Vagina (tissue), 2 donors: ENCODE measurements around the gene TSC22D3. TPM values are rescaled to one million over a fixed set of nuclear protein-coding genes. Genes with fewer than 3 reads are reported as not detected.

Experiments
- DNase-seq, 2 donors: peaks; one replicate each; pipeline ENCODE4 v3.0.0-alpha.2; 2017; ENCODE audit errors: extremely low spot score in 2 of 2
- H3K27ac ChIP-seq: fragments of 200-600 bp; sonication (generic); one replicate; pipeline ENCODE4 v1.5.1; 2019
- H3K27me3 ChIP-seq: fragments of 200-600 bp; sonication (generic); one replicate; pipeline ENCODE4 v1.5.1; 2019
- H3K36me3 ChIP-seq, 2 donors: fragments of 200-600 bp; sonication (generic); one replicate each; pipeline ENCODE4 v1.5.1; 2017 to 2019
- H3K4me1 ChIP-seq: fragments of 200-600 bp; sonication (generic); one replicate; pipeline ENCODE4 v1.5.1; 2019
- H3K4me3 ChIP-seq, 2 donors: fragments of 200-600 bp; sonication (generic); 1 replicate in 1 of 2; 2 replicates in 1 of 2; pipeline ENCODE4 v1.5.1; 2016 to 2019
- H3K9me3 ChIP-seq: fragments of 200-600 bp; sonication (generic); one replicate; pipeline ENCODE4 v1.5.1; 2019
- POLR2A ChIP-seq, 2 donors: fragments of 450-650 bp; IDR thresholded peaks; one replicate each; pipeline ENCODE4 v1.6.1; 2017; ENCODE audit warnings: antibody characterized with exemption in 2 of 2, mild to moderate bottlenecking in 2 of 2, moderate library complexity in 2 of 2
- POLR2AphosphoS5 ChIP-seq, 2 donors: sonication (generic); formaldehyde crosslinking; IDR thresholded peaks; one replicate each; pipeline ENCODE4 v1.9.0; 2017; ENCODE audit warnings: antibody characterized with exemption in 2 of 2, mild to moderate bottlenecking in 2 of 2, low read depth in 1 of 2; ENCODE audit not compliant: insufficient read depth in 1 of 2
- intact Hi-C: fragments of 100-400 bp; cut with DNase I; formaldehyde crosslinking; loops from one replicate; pipeline ENCODE4 v1.15.1; 2023
- total RNA-seq: library from RNA; depleted of rRNA; stranded (reverse); fragments of >200 nt; gene quantifications from one replicate; pipeline ENCODE4 v1.2.3, GENCODE V29; 2016
- TF ChIP-seq, protein P1 (sequence below), 3 experiments: fragments of 450-650 bp in 2 of 3; fragments of 200-600 bp in 1 of 3; sonication (generic) in 1 of 3; IDR thresholded peaks; one replicate each; pipeline ENCODE4 v1.5.1; 2017 to 2019; ENCODE audit warnings: antibody characterized with exemption in 3 of 3, mild to moderate bottlenecking in 2 of 3, moderate library complexity in 2 of 3

TSC22D3 gene
- total RNA-seq, 1 donor from 2014 or later: 780 TPM

DNA sequence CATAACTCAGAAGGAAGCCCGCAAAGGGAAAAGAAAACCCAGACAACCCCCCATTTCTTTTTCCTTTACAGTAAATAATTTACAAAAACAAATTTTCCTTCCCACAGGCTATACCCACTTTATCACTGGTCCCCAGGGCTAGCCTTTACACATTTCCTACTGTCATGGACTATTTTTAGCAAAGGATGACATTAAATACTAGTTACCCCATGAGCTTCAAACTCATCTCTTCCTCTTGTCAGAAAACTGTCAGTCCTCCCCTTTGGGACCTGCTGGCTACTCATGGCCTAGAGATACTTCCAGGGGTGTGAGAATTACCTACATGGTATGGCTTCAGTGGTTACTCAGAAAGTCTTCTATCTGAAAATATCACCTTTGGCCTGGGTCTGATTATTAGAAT, 11.9 kb downstream of the TSC22D3 start:
- no peak overlapping the region for H3K4me3 ChIP-seq
- H3K9me3 ChIP-seq: no peaks in the 10 kb centered on the region
- intact Hi-C loops: no loop called here
- no peak for DNase-seq
- no peaks in the 10 kb centered on the region for H3K27me3 ChIP-seq
- no peaks in the 10 kb centered on the region for H3K36me3 ChIP-seq
- TF ChIP-seq POLR2A (IDR thresholded peaks at IDR 0.05): no peak
- TF ChIP-seq, protein P1, sequence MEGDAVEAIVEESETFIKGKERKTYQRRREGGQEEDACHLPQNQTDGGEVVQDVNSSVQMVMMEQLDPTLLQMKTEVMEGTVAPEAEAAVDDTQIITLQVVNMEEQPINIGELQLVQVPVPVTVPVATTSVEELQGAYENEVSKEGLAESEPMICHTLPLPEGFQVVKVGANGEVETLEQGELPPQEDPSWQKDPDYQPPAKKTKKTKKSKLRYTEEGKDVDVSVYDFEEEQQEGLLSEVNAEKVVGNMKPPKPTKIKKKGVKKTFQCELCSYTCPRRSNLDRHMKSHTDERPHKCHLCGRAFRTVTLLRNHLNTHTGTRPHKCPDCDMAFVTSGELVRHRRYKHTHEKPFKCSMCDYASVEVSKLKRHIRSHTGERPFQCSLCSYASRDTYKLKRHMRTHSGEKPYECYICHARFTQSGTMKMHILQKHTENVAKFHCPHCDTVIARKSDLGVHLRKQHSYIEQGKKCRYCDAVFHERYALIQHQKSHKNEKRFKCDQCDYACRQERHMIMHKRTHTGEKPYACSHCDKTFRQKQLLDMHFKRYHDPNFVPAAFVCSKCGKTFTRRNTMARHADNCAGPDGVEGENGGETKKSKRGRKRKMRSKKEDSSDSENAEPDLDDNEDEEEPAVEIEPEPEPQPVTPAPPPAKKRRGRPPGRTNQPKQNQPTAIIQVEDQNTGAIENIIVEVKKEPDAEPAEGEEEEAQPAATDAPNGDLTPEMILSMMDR (IDR thresholded peaks at IDR 0.05): no peak
- TF ChIP-seq POLR2AphosphoS5 (IDR thresholded peaks at IDR 0.05; ENCODE audit: insufficient read depth in 1 of 2, low read depth in 1 of 2): no peak
- H3K4me1 ChIP-seq: peaks cover 7% of the 10 kb centered on the region
- H3K27ac ChIP-seq: no peak overlapping the region

DNA sequence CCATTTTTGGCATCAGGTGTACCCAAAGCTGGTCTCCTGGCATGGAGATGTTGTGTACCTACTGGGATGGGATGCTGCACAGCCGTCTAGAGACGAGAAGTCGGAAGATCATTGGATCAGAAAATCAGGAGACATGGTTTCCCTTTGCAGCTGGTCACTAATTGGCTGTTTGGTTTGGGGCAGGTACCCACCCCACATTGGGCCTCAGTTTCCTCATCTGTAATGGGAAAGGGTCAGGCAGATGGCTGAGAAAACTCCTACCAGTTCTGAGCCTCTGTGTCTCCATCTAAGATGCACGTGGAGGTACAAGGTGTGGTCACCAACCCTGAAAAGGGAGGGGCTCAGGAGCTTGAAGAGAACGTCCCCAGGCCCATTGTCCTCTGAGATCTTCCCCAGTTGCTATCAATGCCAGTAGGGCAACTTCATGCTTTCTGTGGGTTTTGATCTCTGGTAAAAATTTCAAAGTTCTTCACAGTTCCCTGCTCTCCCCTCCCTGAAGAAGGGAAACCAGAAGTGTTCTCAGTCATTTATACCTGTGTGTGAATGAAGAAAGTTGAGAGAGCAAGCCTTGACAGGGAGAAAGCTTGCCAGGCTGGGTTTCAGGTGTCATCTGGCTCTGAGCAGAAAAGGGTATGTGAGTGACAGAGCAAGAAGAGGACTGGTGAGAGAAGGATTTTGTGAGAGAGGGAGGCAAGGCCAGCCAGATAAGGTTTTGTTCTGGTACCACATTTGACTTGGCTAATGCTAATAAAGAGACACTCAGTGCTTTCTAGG, 15.1 kb downstream of the TSC22D3 start:
- Histone ChIP-seq H3K36me3 (no peaks in the 10 kb centered on the region), H3K9me3 (no peaks in the 10 kb centered on the region), H3K4me3 (no peak overlapping the region), H3K4me1 (no peaks in the 10 kb centered on the region), H3K27me3 (no peaks in the 10 kb centered on the region), H3K27ac (no peak overlapping the region)
- TF ChIP-seq, protein P1 (IDR thresholded peaks at IDR 0.05): no peak
- TF ChIP-seq POLR2AphosphoS5 (IDR thresholded peaks at IDR 0.05; ENCODE audit: insufficient read depth in 1 of 2, low read depth in 1 of 2) (no peak), POLR2A (IDR thresholded peaks at IDR 0.05) (no peak)
- DNase-seq: no peak
- intact Hi-C loops: no loop called here

DNA sequence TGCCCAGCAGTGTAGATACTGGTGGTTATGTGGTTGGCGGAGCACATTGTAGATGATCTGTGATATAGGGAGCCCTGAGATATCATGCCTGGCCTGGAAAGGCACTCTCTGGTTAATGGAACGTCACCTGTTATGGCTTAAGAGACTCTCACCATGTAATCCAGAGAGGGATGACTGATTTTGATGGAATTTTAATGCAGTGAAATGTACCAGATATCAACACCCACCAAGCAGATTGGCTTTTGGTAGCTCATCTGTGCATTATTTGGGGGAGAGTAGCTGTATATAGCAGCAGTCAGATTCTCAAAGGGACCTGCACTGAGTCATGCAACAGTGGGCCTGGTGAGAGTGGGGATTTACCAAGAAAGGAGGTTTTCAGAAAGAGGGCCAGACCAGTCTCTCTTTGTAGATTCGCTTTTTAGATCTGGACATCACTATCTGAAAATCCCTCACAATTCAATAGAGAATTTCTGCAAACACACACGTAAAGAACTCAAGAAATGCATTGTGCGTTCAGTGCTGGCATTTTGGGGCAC, 17.3 kb downstream of the TSC22D3 start:
- TF ChIP-seq, protein P1 (IDR thresholded peaks at IDR 0.05): no peak
- no peak for TF ChIP-seq POLR2A (IDR thresholded peaks at IDR 0.05)
- no peak for TF ChIP-seq POLR2AphosphoS5 (IDR thresholded peaks at IDR 0.05; ENCODE audit: insufficient read depth in 1 of 2, low read depth in 1 of 2)
- H3K9me3 ChIP-seq: no peaks in the 10 kb centered on the region
- H3K4me1 ChIP-seq: no peaks in the 10 kb centered on the region
- H3K4me3 ChIP-seq: no peak overlapping the region
- no peak overlapping the region for H3K27ac ChIP-seq
- no peaks in the 10 kb centered on the region for H3K27me3 ChIP-seq
- no peak for DNase-seq
- intact Hi-C loops: no loop called here
- no peaks in the 10 kb centered on the region for H3K36me3 ChIP-seq

DNA sequence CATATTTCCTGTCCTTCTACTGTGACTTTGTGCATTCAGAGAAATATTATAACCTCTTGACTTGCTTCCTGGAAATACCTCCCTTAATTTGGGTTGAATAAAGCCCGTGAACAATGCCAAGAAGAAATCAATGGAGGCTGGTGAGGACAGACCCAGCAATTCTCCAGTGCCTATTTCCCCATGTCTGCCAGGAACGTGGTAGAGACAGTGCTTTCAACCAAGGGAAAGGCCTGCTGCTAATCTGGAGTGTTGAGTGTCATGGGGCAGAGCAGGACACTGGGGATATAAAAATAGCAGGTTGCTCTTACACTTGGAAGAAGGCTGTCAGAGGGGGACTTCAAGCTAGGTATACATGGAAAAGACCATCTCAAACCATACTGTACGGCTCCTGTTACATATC, 19.9 kb downstream of the TSC22D3 start:
- H3K9me3 ChIP-seq: no peaks in the 10 kb centered on the region
- no peak for DNase-seq
- H3K4me3 ChIP-seq: no peak overlapping the region
- H3K36me3 ChIP-seq: no peaks in the 10 kb centered on the region
- H3K27ac ChIP-seq: no peak overlapping the region
- no peaks in the 10 kb centered on the region for H3K4me1 ChIP-seq
- intact Hi-C loops: no loop called here
- no peaks in the 10 kb centered on the region for H3K27me3 ChIP-seq
- TF ChIP-seq POLR2A (IDR thresholded peaks at IDR 0.05): no peak
- no peak for TF ChIP-seq POLR2AphosphoS5 (IDR thresholded peaks at IDR 0.05; ENCODE audit: insufficient read depth in 1 of 2, low read depth in 1 of 2)
- TF ChIP-seq, protein P1 (IDR thresholded peaks at IDR 0.05): no peak

DNA sequence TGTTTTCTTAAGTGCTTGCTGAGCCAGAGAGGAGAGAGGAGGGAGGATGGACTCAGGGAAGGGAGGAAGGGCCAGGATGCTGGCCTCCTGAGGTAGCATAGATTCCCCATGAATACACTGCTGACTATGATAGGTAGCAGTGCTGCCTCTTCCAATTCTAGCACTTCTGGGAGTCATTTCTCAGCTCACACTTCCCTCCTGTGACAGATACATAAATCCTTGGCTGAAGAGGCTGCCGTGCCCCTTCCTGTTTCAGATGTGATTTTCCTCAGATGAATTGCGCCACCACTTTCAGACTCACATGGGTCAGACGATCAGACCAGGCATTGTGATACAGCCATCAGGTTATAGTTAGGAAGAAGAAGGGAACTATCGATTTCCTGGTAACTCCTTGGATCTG, 22.4 kb downstream of the TSC22D3 start:
- Histone ChIP-seq H3K9me3 (no peaks in the 10 kb centered on the region), H3K27ac (no peak overlapping the region), H3K4me3 (no peak overlapping the region), H3K4me1 (no peaks in the 10 kb centered on the region), H3K27me3 (no peaks in the 10 kb centered on the region), H3K36me3 (no peaks in the 10 kb centered on the region)
- no peak for DNase-seq
- TF ChIP-seq POLR2A (IDR thresholded peaks at IDR 0.05) (no peak), POLR2AphosphoS5 (IDR thresholded peaks at IDR 0.05; ENCODE audit: insufficient read depth in 1 of 2, low read depth in 1 of 2) (no peak)
- TF ChIP-seq, protein P1 (IDR thresholded peaks at IDR 0.05): no peak
- intact Hi-C loops: no loop called here
